Cardiac fibroblast (primary cell): ENCODE results near the gene ANKRD44.
A peak's percentile ranks its signal among the peaks of the same experiment; 100 is the strongest.
"Not testable (repeated sequence)": the region's sequence is repeated elsewhere in the genome, so short reads cannot be mapped to it uniquely, and the experiment has no call there.

ENCODE experiments used
- DNase-seq, 2 donors: peaks; one replicate each; pipeline versions ENCODE4 v3.0.0 to v3.0.0-alpha.2; 2010; ENCODE audit warnings: low read depth in 2 of 2
- H3K4me3 ChIP-seq, 2 donors: replicated peaks in 1 of 2; 1 replicate in 1 of 2; 2 replicates in 1 of 2; pipeline ENCODE4 v1.5.1; 2011; ENCODE audit warnings: low read depth in 2 of 2, low read length in 2 of 2, mild to moderate bottlenecking in 2 of 2, moderate library complexity in 1 of 2
- TF ChIP-seq, protein P1 (sequence below): IDR thresholded peaks from one replicate; pipeline ENCODE4 v1.5.1; 2011; ENCODE audit warnings: low read depth, mild to moderate bottlenecking, low read length, inconsistent platforms

Gene ANKRD44

DNA sequence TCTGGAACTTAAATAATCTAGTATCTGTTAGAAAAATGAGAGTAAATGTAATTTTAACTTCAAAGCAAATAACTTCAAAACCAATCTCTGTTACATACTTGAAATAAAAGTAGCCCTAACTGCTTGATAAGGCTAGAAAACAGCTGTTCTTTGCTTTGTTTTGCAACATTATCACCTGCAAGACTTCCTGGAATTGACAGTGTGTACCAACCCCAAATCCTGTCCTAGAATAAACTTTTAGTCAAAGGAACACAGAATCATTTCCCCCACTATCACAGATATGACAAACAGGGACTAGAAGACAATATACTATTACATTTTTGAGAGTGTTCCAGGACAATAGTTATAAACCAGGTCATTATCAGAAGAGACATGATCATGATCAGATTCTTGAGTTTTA lies 278.8 kb downstream of the ANKRD44 start:
- peak in 1 of 2 donors; percentile 21 for DNase-seq
- TF ChIP-seq, protein P1, sequence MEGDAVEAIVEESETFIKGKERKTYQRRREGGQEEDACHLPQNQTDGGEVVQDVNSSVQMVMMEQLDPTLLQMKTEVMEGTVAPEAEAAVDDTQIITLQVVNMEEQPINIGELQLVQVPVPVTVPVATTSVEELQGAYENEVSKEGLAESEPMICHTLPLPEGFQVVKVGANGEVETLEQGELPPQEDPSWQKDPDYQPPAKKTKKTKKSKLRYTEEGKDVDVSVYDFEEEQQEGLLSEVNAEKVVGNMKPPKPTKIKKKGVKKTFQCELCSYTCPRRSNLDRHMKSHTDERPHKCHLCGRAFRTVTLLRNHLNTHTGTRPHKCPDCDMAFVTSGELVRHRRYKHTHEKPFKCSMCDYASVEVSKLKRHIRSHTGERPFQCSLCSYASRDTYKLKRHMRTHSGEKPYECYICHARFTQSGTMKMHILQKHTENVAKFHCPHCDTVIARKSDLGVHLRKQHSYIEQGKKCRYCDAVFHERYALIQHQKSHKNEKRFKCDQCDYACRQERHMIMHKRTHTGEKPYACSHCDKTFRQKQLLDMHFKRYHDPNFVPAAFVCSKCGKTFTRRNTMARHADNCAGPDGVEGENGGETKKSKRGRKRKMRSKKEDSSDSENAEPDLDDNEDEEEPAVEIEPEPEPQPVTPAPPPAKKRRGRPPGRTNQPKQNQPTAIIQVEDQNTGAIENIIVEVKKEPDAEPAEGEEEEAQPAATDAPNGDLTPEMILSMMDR, result no peak
- H3K4me3 ChIP-seq, result no peak overlapping the region

DNA sequence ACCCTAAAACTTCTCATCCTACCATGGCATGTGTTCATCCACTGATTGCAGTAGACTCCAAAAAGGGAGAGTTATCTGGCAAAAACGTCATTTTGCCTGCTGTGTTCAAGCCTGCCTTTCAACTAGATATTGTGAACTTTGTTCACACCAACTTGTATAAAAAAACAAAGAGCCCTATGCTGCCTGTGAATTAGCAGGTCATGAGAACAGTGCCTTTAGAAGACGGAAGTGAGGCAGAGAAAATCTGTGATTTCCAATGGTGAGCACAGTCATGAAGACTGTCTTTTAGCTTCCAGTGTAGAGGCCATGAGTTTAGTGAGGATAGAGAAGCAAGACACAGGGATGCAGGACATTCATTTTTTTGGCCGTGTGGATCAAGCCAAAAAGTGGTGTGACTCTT lies 280.5 kb downstream of the ANKRD44 start:
- DNase-seq, result no peak
- TF ChIP-seq, protein P1, result no peak
- no peak overlapping the region for H3K4me3 ChIP-seq

DNA sequence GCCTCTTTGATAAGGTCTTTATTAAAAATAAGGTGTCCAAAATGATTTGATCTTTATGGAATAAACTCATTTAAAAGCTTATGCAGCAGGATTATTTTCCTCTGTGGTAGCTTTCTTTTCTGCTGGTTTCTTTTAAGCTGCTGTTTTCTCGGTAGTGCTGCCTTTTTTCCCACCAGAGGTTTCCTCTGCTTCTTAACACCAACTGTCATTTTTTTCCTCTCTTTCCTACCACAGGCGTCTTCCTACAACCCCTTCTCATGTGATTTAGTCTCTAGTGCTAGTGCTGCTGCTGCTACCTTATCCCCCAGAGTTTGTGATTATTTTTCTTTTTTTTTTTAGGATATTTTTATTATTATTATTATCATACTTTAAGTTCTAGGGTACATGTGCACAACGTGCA lies 281.9 kb downstream of the ANKRD44 start:
- H3K4me3 ChIP-seq, result no peak overlapping the region
- TF ChIP-seq, protein P1, result no peak
- DNase-seq, result no peak

DNA sequence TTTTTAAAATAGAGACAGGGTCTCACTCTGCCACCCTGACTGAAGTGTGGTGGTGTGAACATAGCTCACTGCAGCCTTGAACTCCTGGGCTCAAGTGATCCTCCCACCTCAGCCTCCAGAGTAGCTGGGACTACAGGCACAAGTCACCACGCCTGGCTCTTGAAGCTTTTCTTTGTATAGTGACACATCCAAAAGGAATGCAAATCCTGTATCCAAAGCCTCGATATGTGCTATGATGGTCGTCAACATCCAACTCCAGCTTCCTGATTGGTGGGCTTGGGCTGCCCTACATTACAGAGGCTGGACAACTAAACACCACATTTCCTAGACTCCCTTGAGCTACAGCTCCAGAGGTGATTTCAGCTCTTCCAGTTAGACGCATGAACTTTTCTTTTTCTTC lies 282.4 kb downstream of the ANKRD44 start:
- TF ChIP-seq, protein P1, result no peak
- H3K4me3 ChIP-seq, result no peak overlapping the region
- DNase-seq, result peak; percentile 82 to 86

DNA sequence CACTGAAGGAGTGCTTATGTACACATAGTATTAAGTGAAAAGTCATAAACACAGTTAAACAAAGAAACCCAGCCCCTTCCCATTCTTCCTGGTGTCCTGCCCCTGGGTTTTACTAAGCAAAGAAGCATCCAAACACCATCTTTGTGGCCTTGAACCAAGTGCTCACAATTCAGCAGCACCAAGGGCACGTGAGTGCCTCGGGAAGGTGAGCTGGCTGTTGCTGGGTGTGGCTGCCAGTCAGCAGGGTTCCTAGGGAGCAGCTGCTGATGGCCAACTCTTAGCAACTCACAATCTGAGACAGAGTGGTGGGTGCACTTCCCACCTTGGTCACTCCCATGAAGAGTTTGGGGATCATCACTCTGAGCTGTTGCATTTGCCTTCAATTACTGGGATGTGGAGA lies 286.4 kb downstream of the ANKRD44 start:
- no peak overlapping the region for H3K4me3 ChIP-seq
- TF ChIP-seq, protein P1, result no peak
- DNase-seq, result no peak

DNA sequence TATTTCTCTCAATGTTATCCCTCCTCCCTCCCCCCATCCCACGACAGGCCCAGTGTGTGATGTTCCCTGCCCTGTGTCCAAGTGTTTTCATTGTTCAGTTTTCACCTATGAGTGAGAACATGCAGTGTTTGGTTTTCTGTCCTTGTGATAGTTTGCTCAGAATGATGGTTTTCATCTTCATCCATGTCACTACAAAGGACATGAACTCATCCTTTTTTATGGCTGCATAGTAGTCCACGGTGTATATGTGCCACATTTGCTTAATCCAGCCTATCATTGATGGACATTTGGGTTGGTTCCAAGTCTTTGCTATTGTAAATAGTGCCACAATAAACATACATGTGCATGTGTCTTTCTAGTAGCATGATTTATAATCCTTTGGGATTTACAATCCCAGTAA lies 289.7 kb downstream of the ANKRD44 start:
- H3K4me3 ChIP-seq, DNase-seq: not testable (repeated sequence)

DNA sequence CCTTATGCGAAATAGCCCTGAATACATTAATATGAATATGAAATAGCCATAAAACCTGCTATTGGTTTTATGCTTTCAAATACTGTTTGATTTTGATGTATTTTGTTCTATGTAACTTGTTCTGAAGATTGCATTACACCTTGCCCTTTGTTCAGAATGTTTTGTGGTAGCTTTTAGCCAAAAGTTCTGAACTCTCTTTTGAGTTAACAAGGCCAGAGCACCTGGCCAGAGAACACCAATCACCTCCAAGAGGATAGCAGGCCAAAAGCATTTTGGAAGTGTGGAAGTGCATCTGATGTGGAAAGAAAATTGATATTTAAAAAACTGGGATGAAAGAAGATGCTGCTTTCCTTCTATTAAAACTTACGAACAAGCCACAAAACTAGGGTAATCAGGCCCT lies 297.5 kb downstream of the ANKRD44 start:
- DNase-seq, result no peak
- TF ChIP-seq, protein P1, result no peak
- H3K4me3 ChIP-seq, result no peak overlapping the region
